Mononuclear cell (primary cell): ENCODE measurements around the gene OSBP. TPM values are rescaled to one million over a fixed set of nuclear protein-coding genes. Genes with fewer than 3 reads are reported as not detected.

Source experiments
- H3K27me3 ChIP-seq: 2 replicates; pipeline ENCODE4 v1.6.0; 2011; ENCODE audit warnings: low read length, control low read depth; ENCODE audit not compliant: insufficient read depth
- H3K4me1 ChIP-seq: 2 replicates; pipeline ENCODE4 v1.5.1; 2011; ENCODE audit warnings: mild to moderate bottlenecking, low read length, control low read depth; ENCODE audit not compliant: insufficient read depth
- H3K4me3 ChIP-seq: 2 replicates; pipeline ENCODE4 v1.5.1; 2011; ENCODE audit warnings: mild to moderate bottlenecking, low read length, moderate library complexity
- H3K9me3 ChIP-seq: 2 replicates; pipeline ENCODE4 v1.5.1; 2011; ENCODE audit warnings: low read depth, mild to moderate bottlenecking, control low read depth, low read length
- total RNA-seq: library from RNA; depleted of rRNA; stranded (reverse); fragments of >200 nt; gene quantifications from one replicate; pipeline ENCODE4 v1.2.3, GENCODE V29; 2012

The OSBP gene
- total RNA-seq, 1 donor, result 49.3 TPM

- no peaks in the 10 kb centered on the region for H3K9me3 ChIP-seq
- no peak overlapping the region for H3K4me3 ChIP-seq
- no peaks in the 10 kb centered on the region for H3K27me3 ChIP-seq
- H3K4me1 ChIP-seq, result no peaks in the 10 kb centered on the region
Observed at GRCh38 chr11:59575505-59575904, 40.1 kb downstream of the OSBP start.

GRCh38 chr11:59574932-59575502 lies 40.6 kb downstream of the OSBP start:
- H3K4me3 ChIP-seq, result no peak overlapping the region
- H3K27me3 ChIP-seq, result no peaks in the 10 kb centered on the region
- no peaks in the 10 kb centered on the region for H3K9me3 ChIP-seq
- H3K4me1 ChIP-seq, result no peaks in the 10 kb centered on the region

- Histone ChIP-seq H3K4me3 (no peak overlapping the region), H3K9me3 (no peaks in the 10 kb centered on the region), H3K27me3 (no peaks in the 10 kb centered on the region), H3K4me1 (no peaks in the 10 kb centered on the region)
Observed at GRCh38 chr11:59574467-59574866, 41.1 kb downstream of the OSBP start.

GRCh38 chr11:59573216-59573615 lies 42.4 kb downstream of the OSBP start:
- Histone ChIP-seq H3K4me1 (no peaks in the 10 kb centered on the region), H3K9me3 (no peaks in the 10 kb centered on the region), H3K27me3 (no peaks in the 10 kb centered on the region), H3K4me3 (no peak overlapping the region)

- no peaks in the 10 kb centered on the region for H3K9me3 ChIP-seq
Observed at GRCh38 chr11:59572091-59572490, 43.5 kb downstream of the OSBP start.

GRCh38 chr11:59562292-59562691 lies 53.3 kb downstream of the OSBP start:
- Histone ChIP-seq H3K9me3 (no peaks in the 10 kb centered on the region), H3K4me1 (peaks cover 43% of the 10 kb centered on the region), H3K27me3 (peaks cover under 1% of the 10 kb centered on the region), H3K4me3 (no peak overlapping the region)

More at GRCh38 chr11:59572091-59572490, 43.5 kb downstream of the OSBP start:
- no peak overlapping the region for H3K4me3 ChIP-seq
- H3K27me3 ChIP-seq, result no peaks in the 10 kb centered on the region
- no peaks in the 10 kb centered on the region for H3K4me1 ChIP-seq

- peak overlapping the region; percentile 84 for H3K4me3 ChIP-seq
- peaks cover 52% of the 10 kb centered on the region for H3K4me1 ChIP-seq
- peaks cover 8% of the 10 kb centered on the region for H3K27me3 ChIP-seq
- no peaks in the 10 kb centered on the region for H3K9me3 ChIP-seq
Observed at GRCh38 chr11:59560702-59561473, 54.7 kb downstream of the OSBP start.

- peaks cover 13% of the 10 kb centered on the region for H3K27me3 ChIP-seq
- H3K4me3 ChIP-seq, result peak overlapping the region; percentile 84
- peaks cover 49% of the 10 kb centered on the region for H3K4me1 ChIP-seq
- no peaks in the 10 kb centered on the region for H3K9me3 ChIP-seq
Observed at GRCh38 chr11:59560290-59560701, 55.3 kb downstream of the OSBP start.

- peaks cover 13% of the 10 kb centered on the region for H3K27me3 ChIP-seq
- H3K4me3 ChIP-seq, result peak overlapping the region; percentile 84
- peaks cover 48% of the 10 kb centered on the region for H3K4me1 ChIP-seq
- H3K9me3 ChIP-seq, result no peaks in the 10 kb centered on the region
Observed at GRCh38 chr11:59559886-59560285, 55.7 kb downstream of the OSBP start.

- no peaks in the 10 kb centered on the region for H3K9me3 ChIP-seq
- peaks cover 48% of the 10 kb centered on the region for H3K4me1 ChIP-seq
- H3K4me3 ChIP-seq, result no peak overlapping the region
- H3K27me3 ChIP-seq, result peaks cover 13% of the 10 kb centered on the region
Observed at GRCh38 chr11:59558270-59558643, 57.3 kb downstream of the OSBP start.

GRCh38 chr11:59556917-59557348 lies 58.6 kb downstream of the OSBP start:
- Histone ChIP-seq H3K27me3 (peaks cover 13% of the 10 kb centered on the region), H3K4me3 (no peak overlapping the region), H3K9me3 (no peaks in the 10 kb centered on the region), H3K4me1 (peaks cover 48% of the 10 kb centered on the region)

GRCh38 chr11:59556115-59556916 lies 59.3 kb downstream of the OSBP start:
- H3K4me1 ChIP-seq, result peaks cover 49% of the 10 kb centered on the region
- no peak overlapping the region for H3K4me3 ChIP-seq
- peaks cover 13% of the 10 kb centered on the region for H3K27me3 ChIP-seq
- H3K9me3 ChIP-seq, result no peaks in the 10 kb centered on the region

GRCh38 chr11:59555601-59556114 lies 59.9 kb downstream of the OSBP start:
- Histone ChIP-seq H3K27me3 (peaks cover 13% of the 10 kb centered on the region), H3K4me1 (peaks cover 51% of the 10 kb centered on the region), H3K9me3 (no peaks in the 10 kb centered on the region), H3K4me3 (no peak overlapping the region)

GRCh38 chr11:59553323-59553722 lies 62.3 kb downstream of the OSBP start:
- H3K9me3 ChIP-seq, result no peaks in the 10 kb centered on the region

GRCh38 chr11:59552844-59553243 lies 62.7 kb downstream of the OSBP start:
- Histone ChIP-seq H3K27me3 (peaks cover 13% of the 10 kb centered on the region), H3K9me3 (no peaks in the 10 kb centered on the region), H3K4me1 (peaks cover 48% of the 10 kb centered on the region)

More at GRCh38 chr11:59553323-59553722, 62.3 kb downstream of the OSBP start:
- Histone ChIP-seq H3K4me3 (no peak overlapping the region), H3K4me1 (peaks cover 53% of the 10 kb centered on the region), H3K27me3 (peaks cover 13% of the 10 kb centered on the region)

More at GRCh38 chr11:59552844-59553243, 62.7 kb downstream of the OSBP start:
- no peak overlapping the region for H3K4me3 ChIP-seq
